Cortex of kidney (tissue), 1 donor: ENCODE measurements around the gene PTH2.
"Not testable (repeated sequence)": the region's sequence is repeated elsewhere in the genome, so short reads cannot be mapped to it uniquely, and the experiment has no call there.

ENCODE experiments used
- DNase-seq: peaks from one replicate; lab custom pipeline; 2025; lab: John Stamatoyannopoulos, UW

PTH2 gene

GRCh38 chr19:49378512-49378911 is 44.7 kb downstream of the PTH2 start:
- no peak for DNase-seq

GRCh38 chr19:49374665-49375434 is 48.4 kb downstream of the PTH2 start:
- no peak for DNase-seq

GRCh38 chr19:49373174-49373573 is 50.1 kb downstream of the PTH2 start:
- not testable (repeated sequence) for DNase-seq
